H1 (cell line): ENCODE results near the gene WDR64. TPM values are rescaled to one million over a fixed set of nuclear protein-coding genes. Genes with fewer than 3 reads are reported as not detected.

Source experiments
- BCL11A ChIP-seq, 2 experiments: IDR thresholded peaks; one replicate each; pipeline ENCODE4 v1.6.1; 2011; ENCODE audit warnings: low read depth in 2 of 2, low read length in 2 of 2, mild to moderate bottlenecking in 2 of 2
- BRCA1 ChIP-seq: IDR thresholded peaks from 2 replicates; pipeline ENCODE4 v1.6.1; 2012; ENCODE audit warnings: low read depth, low read length, improper control_type of control experiment
- CBX8 ChIP-seq: fragments of 300-800, 300-1000 bp; sonication (generic); IDR thresholded peaks from 2 replicates; pipeline ENCODE4 v1.7.1; 2016; ENCODE audit warnings: low read depth, low read length, borderline replicate concordance
- GTF2F1 ChIP-seq: IDR thresholded peaks from 2 replicates; pipeline ENCODE4 v1.6.1; 2012; ENCODE audit warnings: low read depth, low read length, improper control_type of control experiment, borderline replicate concordance
- KDM1A ChIP-seq: fragments of 200-600, 300-600 bp; sonication (generic); IDR thresholded peaks from 2 replicates; pipeline ENCODE4 v1.7.1; 2016; ENCODE audit warnings: mild to moderate bottlenecking, low read length, borderline replicate concordance
- TBP ChIP-seq: IDR thresholded peaks from 2 replicates; pipeline ENCODE4 v1.6.1; 2011; ENCODE audit warnings: low read depth, low read length, improper control_type of control experiment
- TCF12 ChIP-seq: IDR thresholded peaks from 2 replicates; pipeline ENCODE4 v1.6.1; 2011; ENCODE audit warnings: low read depth, mild to moderate bottlenecking, low read length
- polyA plus RNA-seq, 7 experiments: library from polyadenylated mRNA; depleted of rRNA in 3 of 7; stranded (reverse) in 5 of 7; unstranded in 2 of 7; fragments of >200 nt in 5 of 7; fragments of 200-250 nt in 2 of 7; gene quantifications; 1 replicate in 5 of 7; 2 replicates in 1 of 7; 4 replicates in 1 of 7; pipeline versions ENCODE4 v1.2.1 to v1.2.3, GENCODE V29; 2011 to 2013; ENCODE audit warnings: missing spikeins in 2 of 7, mixed read lengths in 2 of 7
- total RNA-seq: library from RNA; stranded (reverse); fragmentation: NEBNext Ultra II Directional; extraction: Animal tissue kit (Norgen Biotek cat#: 25700); gene quantifications from 2 replicates; pipeline ENCODE4 v1.2.1, GENCODE V29; 2021

Gene WDR64
- total and polyA plus RNA-seq, 2 of the 8 experiments (the other 6 are each of a cell fraction or from before 2014, with no cell fraction given): 0.02 TPM; not detected in 1

DNA sequence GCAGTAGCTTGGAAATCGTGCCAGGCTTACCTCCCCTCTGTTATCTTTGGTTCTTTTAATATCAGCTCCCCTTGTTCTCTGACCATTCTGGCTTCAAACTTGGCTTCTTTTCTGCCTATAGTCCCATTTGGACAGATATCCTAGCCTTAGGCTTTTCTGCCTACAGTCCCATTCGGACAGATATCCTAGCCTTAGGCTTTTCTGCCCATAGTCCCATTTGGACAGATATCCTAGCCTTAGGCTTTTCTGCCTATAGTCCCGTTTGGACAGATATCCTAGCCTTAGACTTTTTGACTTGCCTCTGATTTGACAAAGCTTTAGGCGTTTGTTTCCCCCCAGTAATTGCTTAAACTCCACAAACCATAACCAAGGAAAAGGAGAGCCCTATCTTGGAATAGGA, 37.5 kb upstream of the WDR64 start (continued):
- TF ChIP-seq TBP: no peak
- no peak for TF ChIP-seq KDM1A
- no peak for TF ChIP-seq BCL11A (IDR thresholded peaks at IDR 0.05; ENCODE audit: low read depth in 2 of 2, low read length in 2 of 2)
- TF ChIP-seq GTF2F1: no peak
- no peak for TF ChIP-seq CBX8
- TF ChIP-seq BRCA1: no peak
- no peak for TF ChIP-seq TCF12
